DOHH2 (cell line): ENCODE results near the gene TRIM24.

Source experiments
- CTCF ChIP-seq: fragments of 200-600 bp; sonication (generic); IDR thresholded peaks from one replicate; pipeline ENCODE4 v1.5.1; 2014; ENCODE audit warnings: antibody characterized with exemption, mild to moderate bottlenecking, low read depth, low read length; ENCODE audit not compliant: poor library complexity, severe bottlenecking
- EZH2phosphoT487 ChIP-seq: fragments of 200-600 bp; sonication (generic); IDR thresholded peaks from 2 replicates; pipeline ENCODE4 v1.6.1; 2017; ENCODE audit warnings: borderline replicate concordance, mild to moderate bottlenecking, antibody characterized with exemption, low read length, moderate library complexity, mixed read lengths

GRCh38 chr7:138575897-138576428, 115.9 kb downstream of the TRIM24 start:
- TF ChIP-seq CTCF (no peak), EZH2phosphoT487 (no peak)
